PC-3 (cell line): ENCODE data around the gene ARHGEF2. TPM values are rescaled to one million over a fixed set of nuclear protein-coding genes. Genes with fewer than 3 reads are reported as not detected.

Source experiments
- ATAC-seq: fragments of 200-7000 bp; cut with Tn5 transposase; 2 replicates; pipeline ENCODE4 v1.9.1; 2020; ENCODE audit warnings: mild to moderate bottlenecking, moderate library complexity
- BruUV-seq: library from RNA; stranded (reverse); fragments of 400-500 nt; replicated peaks from 2 replicates; lab custom pipeline; 2021; lab: Mats Ljungman, UMichigan
- CTCF ChIA-PET: fragments of 300-600 bp; sonication (Branson Sonifier 250); formaldehyde crosslinking; loops from one replicate; lab custom pipeline; 2022; ENCODE audit warnings: antibody characterized with exemption; lab: Charles Lee
- POLR2A ChIA-PET: fragments of 300-600 bp; sonication (Branson Sonifier 250); formaldehyde crosslinking; loops from one replicate; lab custom pipeline; 2022; ENCODE audit warnings: antibody characterized with exemption; ENCODE audit not compliant: unreplicated experiment; lab: Charles Lee
- DNase-seq: peaks from one replicate; pipeline ENCODE4 v3.0.0-alpha.2; 2015
- H2AFZ ChIP-seq: fragments of 300-600 bp; sonication (generic); 2 replicates; pipeline ENCODE4 v1.6.0; 2016; ENCODE audit warnings: antibody characterized with exemption, low read length
- H3F3A ChIP-seq: fragments of 300-600 bp; sonication (generic); one replicate; pipeline ENCODE4 v1.6.0; 2017; ENCODE audit warnings: antibody characterized with exemption, low read length, control low read depth, mild to moderate bottlenecking; ENCODE audit not compliant: unreplicated experiment
- H3K27ac ChIP-seq: fragments of 300-600 bp; sonication (generic); 2 replicates; pipeline ENCODE4 v1.5.1; 2016; ENCODE audit warnings: mild to moderate bottlenecking, low read length
- H3K27me3 ChIP-seq: fragments of 300-600 bp; sonication (generic); 2 replicates; pipeline ENCODE4 v1.6.1; 2016; ENCODE audit warnings: low read length, mixed read lengths
- H3K36me3 ChIP-seq: fragments of 300-600 bp; sonication (generic); 2 replicates; pipeline ENCODE4 v1.6.1; 2016; ENCODE audit warnings: low read depth, mixed run types, low read length, mixed read lengths
- H3K4me1 ChIP-seq: fragments of 300-600 bp; sonication (generic); 2 replicates; pipeline ENCODE4 v1.5.1; 2016; ENCODE audit warnings: low read length; ENCODE audit not compliant: insufficient read depth
- H3K4me2 ChIP-seq: fragments of 300-600 bp; sonication (generic); 2 replicates; pipeline ENCODE4 v1.6.0; 2016; ENCODE audit warnings: low read length
- H3K4me3 ChIP-seq: fragments of 300-600 bp; sonication (generic); 2 replicates; pipeline ENCODE4 v1.5.1; 2016; ENCODE audit warnings: mild to moderate bottlenecking, low read length, mixed read lengths
- H3K79me2 ChIP-seq: fragments of 300-600 bp; sonication (generic); 2 replicates; pipeline ENCODE4 v1.6.1; 2017; ENCODE audit warnings: low read length, mixed read lengths
- H3K9ac ChIP-seq: fragments of 300-600 bp; sonication (generic); 2 replicates; pipeline ENCODE4 v1.6.0; 2016; ENCODE audit warnings: mild to moderate bottlenecking, low read length
- H3K9me2 ChIP-seq: fragments of 300-600 bp; sonication (generic); replicated peaks from 2 replicates; pipeline ENCODE4 v1.6.1; 2016; ENCODE audit warnings: mixed run types, low read length, mixed read lengths
- H3K9me3 ChIP-seq: fragments of 300-600 bp; sonication (generic); 2 replicates; pipeline ENCODE4 v1.6.1; 2016; ENCODE audit warnings: low read length, mixed read lengths
- H4K20me1 ChIP-seq: fragments of 300-600 bp; sonication (generic); 2 replicates; pipeline ENCODE4 v1.6.1; 2016; ENCODE audit warnings: low read length, mixed read lengths
- EZH2 ChIP-seq: fragments of 300-600 bp; sonication (generic); IDR thresholded peaks from one replicate; pipeline ENCODE4 v1.6.1; 2017; ENCODE audit warnings: antibody characterized with exemption, mild to moderate bottlenecking, low read length; ENCODE audit not compliant: unreplicated experiment
- EZH2phosphoT487 ChIP-seq: fragments of 300-600 bp; sonication (generic); IDR thresholded peaks from 2 replicates; pipeline ENCODE4 v1.6.1; 2018; ENCODE audit warnings: mild to moderate bottlenecking, antibody characterized with exemption, low read length, borderline replicate concordance
- intact Hi-C: fragments of 100-400 bp; cut with micrococcal nuclease; formaldehyde crosslinking; loops from 2 replicates; pipeline ENCODE4 v1.9.0; 2023
- total RNA-seq: library from RNA; depleted of rRNA; stranded (reverse); fragments of >200 nt; gene quantifications from 2 replicates; pipeline ENCODE4 v1.2.3, GENCODE V29; 2014
- TF ChIP-seq, protein P1 (sequence below): fragments of 300-600 bp; sonication (generic); conservative IDR thresholded peaks from 2 replicates; pipeline ENCODE4 v1.5.1; 2017; ENCODE audit warnings: antibody characterized with exemption, low read depth, mild to moderate bottlenecking, low read length

ARHGEF2 gene
- total RNA-seq, 1 experiment from 2014 or later = 65.9 TPM

DNA sequence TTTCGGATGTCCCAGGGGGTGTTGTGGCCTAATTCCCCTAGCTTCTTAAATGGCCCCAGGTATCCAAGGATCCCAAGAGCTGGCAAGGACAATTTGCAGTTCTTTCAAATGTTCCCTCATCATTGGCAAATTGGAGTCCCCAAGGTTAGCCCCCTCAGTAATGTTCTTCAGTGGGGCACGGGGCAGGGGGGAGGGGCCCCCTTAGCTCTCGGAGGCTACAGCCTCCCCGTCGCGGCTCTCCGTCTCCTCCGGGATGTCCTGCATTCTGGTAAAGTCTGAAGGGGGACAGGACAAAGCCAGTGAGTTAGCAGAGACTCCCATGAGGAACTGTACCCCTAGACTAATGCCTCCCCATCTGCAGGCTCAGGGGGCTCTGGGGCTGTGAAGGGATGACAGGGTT lies 30.6 kb downstream of the ARHGEF2 start:
- ATAC-seq (no peak), DNase-seq (no peak)
- no peaks in the 10 kb centered on the region for H3F3A ChIP-seq
- H2AFZ ChIP-seq = no peak overlapping the region
- no peaks in the 10 kb centered on the region for H3K9me2 ChIP-seq
- TF ChIP-seq, protein P1, sequence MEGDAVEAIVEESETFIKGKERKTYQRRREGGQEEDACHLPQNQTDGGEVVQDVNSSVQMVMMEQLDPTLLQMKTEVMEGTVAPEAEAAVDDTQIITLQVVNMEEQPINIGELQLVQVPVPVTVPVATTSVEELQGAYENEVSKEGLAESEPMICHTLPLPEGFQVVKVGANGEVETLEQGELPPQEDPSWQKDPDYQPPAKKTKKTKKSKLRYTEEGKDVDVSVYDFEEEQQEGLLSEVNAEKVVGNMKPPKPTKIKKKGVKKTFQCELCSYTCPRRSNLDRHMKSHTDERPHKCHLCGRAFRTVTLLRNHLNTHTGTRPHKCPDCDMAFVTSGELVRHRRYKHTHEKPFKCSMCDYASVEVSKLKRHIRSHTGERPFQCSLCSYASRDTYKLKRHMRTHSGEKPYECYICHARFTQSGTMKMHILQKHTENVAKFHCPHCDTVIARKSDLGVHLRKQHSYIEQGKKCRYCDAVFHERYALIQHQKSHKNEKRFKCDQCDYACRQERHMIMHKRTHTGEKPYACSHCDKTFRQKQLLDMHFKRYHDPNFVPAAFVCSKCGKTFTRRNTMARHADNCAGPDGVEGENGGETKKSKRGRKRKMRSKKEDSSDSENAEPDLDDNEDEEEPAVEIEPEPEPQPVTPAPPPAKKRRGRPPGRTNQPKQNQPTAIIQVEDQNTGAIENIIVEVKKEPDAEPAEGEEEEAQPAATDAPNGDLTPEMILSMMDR = no peak
- TF ChIP-seq EZH2phosphoT487 (no peak), EZH2 (no peak)
- ChIA-PET POLR2A (no interaction called here), CTCF (no interaction called here)
- no peak overlapping the region for H3K4me3 ChIP-seq
- H4K20me1 ChIP-seq = no peaks in the 10 kb centered on the region
- H3K27ac ChIP-seq = no peak overlapping the region
- no peak overlapping the region for H3K9ac ChIP-seq
- peaks cover 12% of the 10 kb centered on the region for H3K4me1 ChIP-seq
- H3K36me3 ChIP-seq = peaks cover 45% of the 10 kb centered on the region
- no peaks in the 10 kb centered on the region for H3K9me3 ChIP-seq
- no peaks in the 10 kb centered on the region for H3K79me2 ChIP-seq
- H3K4me2 ChIP-seq = no peak overlapping the region
- H3K27me3 ChIP-seq = no peaks in the 10 kb centered on the region
- no TSS peak for BruUV-seq
- intact Hi-C loops = no loop called here

DNA sequence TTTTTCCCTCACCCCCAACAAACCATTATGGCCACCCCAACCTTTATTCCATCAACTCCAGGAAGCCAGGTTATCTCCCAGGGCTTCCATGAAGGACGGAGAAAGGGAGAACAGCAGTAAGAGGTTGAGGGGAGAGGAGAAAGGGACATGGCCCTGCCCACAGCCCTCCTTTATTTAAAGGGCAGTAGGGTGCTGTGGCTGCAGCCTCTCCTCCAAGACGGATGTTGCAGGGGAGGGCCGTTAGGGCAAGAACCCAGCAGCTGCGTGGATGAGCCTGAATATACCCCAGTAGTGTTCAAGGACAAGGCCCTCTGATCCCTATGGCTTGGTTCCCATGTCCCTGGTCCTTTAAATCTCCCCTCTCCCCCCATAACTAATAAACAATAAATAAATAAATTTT lies 31.1 kb downstream of the ARHGEF2 start:
- H3K27me3 ChIP-seq = no peaks in the 10 kb centered on the region
- no peaks in the 10 kb centered on the region for H3K9me3 ChIP-seq
- H4K20me1 ChIP-seq = no peaks in the 10 kb centered on the region
- BruUV-seq = no TSS peak
- no peak overlapping the region for H3K27ac ChIP-seq
- no peak overlapping the region for H3K4me2 ChIP-seq
- H3K36me3 ChIP-seq = peaks cover 41% of the 10 kb centered on the region
- ChIA-PET CTCF (no interaction called here), POLR2A (no interaction called here)
- peaks cover 12% of the 10 kb centered on the region for H3K4me1 ChIP-seq
- ATAC-seq (no peak), DNase-seq (no peak)
- H3K9ac ChIP-seq = no peak overlapping the region
- no peak overlapping the region for H2AFZ ChIP-seq
- TF ChIP-seq, protein P1 = no peak
- TF ChIP-seq EZH2phosphoT487 (no peak), EZH2 (no peak)
- H3K79me2 ChIP-seq = no peaks in the 10 kb centered on the region
- intact Hi-C loops = no loop called here
- no peak overlapping the region for H3K4me3 ChIP-seq
- H3K9me2 ChIP-seq = no peaks in the 10 kb centered on the region
- no peaks in the 10 kb centered on the region for H3F3A ChIP-seq

DNA sequence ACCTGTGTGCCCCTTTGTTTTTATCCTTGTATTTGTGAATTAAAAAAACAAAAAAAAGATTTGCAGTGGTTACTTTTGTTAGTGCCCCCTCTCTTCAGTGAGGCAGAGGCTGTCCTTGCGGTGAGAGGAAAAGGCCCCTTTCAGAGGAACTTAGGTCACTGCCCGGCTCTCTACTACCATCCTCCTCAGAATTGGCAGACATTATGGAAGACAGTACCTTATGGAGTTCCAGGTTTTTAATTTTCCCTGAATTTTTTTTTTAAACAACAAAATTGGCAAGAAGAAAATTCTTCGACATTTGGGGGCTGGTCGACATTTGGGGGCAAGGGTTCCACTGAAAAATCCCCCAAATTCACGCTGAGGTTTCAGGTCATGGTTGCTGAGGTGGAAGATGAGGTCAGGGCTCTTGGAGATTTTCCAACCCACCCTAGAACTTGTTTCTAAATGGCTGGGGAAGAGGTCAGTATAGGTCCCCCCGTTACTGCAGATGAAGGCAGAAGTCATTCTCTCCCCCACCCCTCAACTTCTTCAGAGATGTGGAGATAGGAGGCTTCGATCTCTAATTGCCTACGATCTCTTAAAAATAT lies 31.6 kb downstream of the ARHGEF2 start:
- no peak overlapping the region for H2AFZ ChIP-seq
- no peak for ATAC-seq
- DNase-seq = no peak
- no peak overlapping the region for H3K4me3 ChIP-seq
- peaks cover 36% of the 10 kb centered on the region for H3K36me3 ChIP-seq
- H3K4me1 ChIP-seq = peaks cover 14% of the 10 kb centered on the region
- TF ChIP-seq, protein P1 = no peak
- TF ChIP-seq EZH2 (no peak), EZH2phosphoT487 (no peak)
- no TSS peak for BruUV-seq
- no peaks in the 10 kb centered on the region for H3K9me2 ChIP-seq
- no peaks in the 10 kb centered on the region for H3K9me3 ChIP-seq
- no peaks in the 10 kb centered on the region for H3K27me3 ChIP-seq
- no peaks in the 10 kb centered on the region for H4K20me1 ChIP-seq
- intact Hi-C loops = no loop called here
- POLR2A ChIA-PET = no interaction called here
- H3K4me2 ChIP-seq = no peak overlapping the region
- H3F3A ChIP-seq = no peaks in the 10 kb centered on the region
- no peaks in the 10 kb centered on the region for H3K79me2 ChIP-seq
- CTCF ChIA-PET = no interaction called here
- no peak overlapping the region for H3K27ac ChIP-seq
- H3K9ac ChIP-seq = no peak overlapping the region
